Measurements from ENCODE around the gene ZBTB11. TPM values are rescaled to one million over a fixed set of nuclear protein-coding genes. Genes with fewer than 3 reads are reported as not detected.

Gene ZBTB11
- total RNA-seq, 2 donors from 2014 or later, result 16.8 to 20.9 TPM

DNA sequence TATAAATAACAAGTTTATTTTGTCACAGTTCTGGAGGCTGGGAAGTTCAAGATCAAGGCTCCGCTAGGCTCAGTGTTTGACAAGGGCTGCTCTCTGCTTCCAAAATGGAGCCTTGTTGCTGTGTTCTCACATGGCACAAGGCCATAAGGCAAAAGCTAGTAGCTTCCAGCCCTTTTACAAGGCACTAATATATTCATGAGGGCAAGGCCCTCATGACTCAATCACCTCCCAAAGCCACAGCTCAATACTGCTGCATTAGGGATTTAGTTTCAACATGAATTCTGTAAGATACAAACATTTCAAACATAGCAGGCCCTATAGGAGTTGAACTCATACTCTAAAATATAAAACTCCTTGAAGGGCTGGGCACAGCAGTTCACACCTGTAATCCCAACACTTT is 30.2 kb downstream of the ZBTB11 start:
- no peak for DNase-seq
- Histone ChIP-seq H3K9ac (ENCODE audit: extremely low read depth, low read length, poor library complexity, severe bottlenecking) (no peak overlapping the region), H3K9me3 (ENCODE audit: control insufficient read depth, low read length) (peaks cover 17% of the 10 kb centered on the region), H3K4me3 (ENCODE audit: low read length) (no peak overlapping the region), H3K4me1 (ENCODE audit: control insufficient read depth, insufficient read depth, low read length) (peaks cover 4% of the 10 kb centered on the region), H3K36me3 (ENCODE audit: control insufficient read depth, insufficient read depth, low read length) (peaks cover 38% of the 10 kb centered on the region), H3K27ac (ENCODE audit: low read depth, low read length) (no peak overlapping the region), H3K27me3 (ENCODE audit: control insufficient read depth, insufficient read depth, low read length, poor library complexity, severe bottlenecking) (no peaks in the 10 kb centered on the region)
- Mint-ChIP-seq H3K4me3 (no peak overlapping the region), H3K27ac (no peak overlapping the region), H3K9me3 (peaks cover 5% of the 10 kb centered on the region), H3K36me3 (ENCODE audit: low read depth) (peaks cover 50% of the 10 kb centered on the region), H3K4me1 (peaks cover 21% of the 10 kb centered on the region), H3K27me3 (ENCODE audit: insufficient read depth) (no peaks in the 10 kb centered on the region)
- 96 to 100% methylated on average over 1 of the region's 1 CpG for WGBS, 2 experiments (ENCODE audit: insufficient coverage in 1 of 2, insufficient read length in 1 of 2)
- TF ChIP-seq, protein P1, sequence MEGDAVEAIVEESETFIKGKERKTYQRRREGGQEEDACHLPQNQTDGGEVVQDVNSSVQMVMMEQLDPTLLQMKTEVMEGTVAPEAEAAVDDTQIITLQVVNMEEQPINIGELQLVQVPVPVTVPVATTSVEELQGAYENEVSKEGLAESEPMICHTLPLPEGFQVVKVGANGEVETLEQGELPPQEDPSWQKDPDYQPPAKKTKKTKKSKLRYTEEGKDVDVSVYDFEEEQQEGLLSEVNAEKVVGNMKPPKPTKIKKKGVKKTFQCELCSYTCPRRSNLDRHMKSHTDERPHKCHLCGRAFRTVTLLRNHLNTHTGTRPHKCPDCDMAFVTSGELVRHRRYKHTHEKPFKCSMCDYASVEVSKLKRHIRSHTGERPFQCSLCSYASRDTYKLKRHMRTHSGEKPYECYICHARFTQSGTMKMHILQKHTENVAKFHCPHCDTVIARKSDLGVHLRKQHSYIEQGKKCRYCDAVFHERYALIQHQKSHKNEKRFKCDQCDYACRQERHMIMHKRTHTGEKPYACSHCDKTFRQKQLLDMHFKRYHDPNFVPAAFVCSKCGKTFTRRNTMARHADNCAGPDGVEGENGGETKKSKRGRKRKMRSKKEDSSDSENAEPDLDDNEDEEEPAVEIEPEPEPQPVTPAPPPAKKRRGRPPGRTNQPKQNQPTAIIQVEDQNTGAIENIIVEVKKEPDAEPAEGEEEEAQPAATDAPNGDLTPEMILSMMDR (conservative IDR thresholded peaks at IDR 0.05), result no peak

DNA sequence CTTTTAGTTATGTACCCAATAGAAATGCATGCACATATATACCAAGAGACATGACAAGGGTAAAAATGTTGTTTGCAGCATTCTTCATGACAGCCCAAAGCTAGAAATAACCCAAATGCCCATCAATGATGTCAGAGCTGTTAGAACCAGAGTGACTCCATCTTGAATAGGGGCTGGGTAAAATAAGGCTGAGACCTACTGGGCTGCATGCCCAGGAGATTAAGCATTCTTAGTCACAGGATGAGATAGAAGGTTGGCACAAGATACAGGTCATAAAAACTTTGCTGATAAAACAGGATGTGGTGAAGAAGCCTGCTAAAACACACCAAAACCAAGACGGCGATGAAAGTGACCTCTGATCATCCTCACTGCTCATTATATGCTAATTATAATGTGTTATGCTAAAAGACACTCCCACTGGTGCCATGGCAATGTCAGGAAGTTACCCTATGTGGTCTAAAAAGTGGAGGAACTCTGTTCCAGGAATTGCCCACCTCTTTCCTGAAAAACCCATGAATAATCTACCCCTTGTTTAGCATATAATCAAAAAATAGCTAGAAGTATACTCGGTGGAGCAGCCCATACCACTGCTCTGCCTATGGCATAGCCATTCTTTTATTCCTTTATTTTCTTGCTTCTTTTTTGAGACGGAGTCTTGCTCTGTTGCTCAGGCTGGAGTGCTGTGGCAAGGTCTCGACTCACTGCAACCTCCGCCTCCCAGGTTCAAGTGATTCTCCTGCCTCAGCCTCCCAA is 32.9 kb downstream of the ZBTB11 start:
- Histone ChIP-seq H3K9me3 (ENCODE audit: control insufficient read depth, low read length) (peaks cover 6% of the 10 kb centered on the region), H3K4me1 (ENCODE audit: control insufficient read depth, insufficient read depth, low read length) (peaks cover 12% of the 10 kb centered on the region), H3K27me3 (ENCODE audit: control insufficient read depth, insufficient read depth, low read length, poor library complexity, severe bottlenecking) (no peaks in the 10 kb centered on the region), H3K36me3 (ENCODE audit: control insufficient read depth, insufficient read depth, low read length) (peaks cover 11% of the 10 kb centered on the region), H3K9ac (ENCODE audit: extremely low read depth, low read length, poor library complexity, severe bottlenecking) (no peak overlapping the region), H3K4me3 (ENCODE audit: low read length) (no peak overlapping the region), H3K27ac (ENCODE audit: low read depth, low read length) (no peak overlapping the region)
- peaks cover 4% of the 10 kb centered on the region for H3K9me3 Mint-ChIP-seq
- peaks cover 31% of the 10 kb centered on the region for H3K4me1 Mint-ChIP-seq
- 88 to 97% methylated on average over 1 to 6 of the region's 6 CpGs for WGBS, 2 experiments (ENCODE audit: insufficient coverage in 1 of 2, insufficient read length in 1 of 2)
- H3K27ac Mint-ChIP-seq, result peak overlapping the region; percentile 62
- DNase-seq, result no peak
- H3K36me3 Mint-ChIP-seq (ENCODE audit: low read depth), result peaks cover 32% of the 10 kb centered on the region
- no peaks in the 10 kb centered on the region for H3K27me3 Mint-ChIP-seq (ENCODE audit: insufficient read depth)
- no peak overlapping the region for H3K4me3 Mint-ChIP-seq
- TF ChIP-seq, protein P1 (conservative IDR thresholded peaks at IDR 0.05), result no peak

DNA sequence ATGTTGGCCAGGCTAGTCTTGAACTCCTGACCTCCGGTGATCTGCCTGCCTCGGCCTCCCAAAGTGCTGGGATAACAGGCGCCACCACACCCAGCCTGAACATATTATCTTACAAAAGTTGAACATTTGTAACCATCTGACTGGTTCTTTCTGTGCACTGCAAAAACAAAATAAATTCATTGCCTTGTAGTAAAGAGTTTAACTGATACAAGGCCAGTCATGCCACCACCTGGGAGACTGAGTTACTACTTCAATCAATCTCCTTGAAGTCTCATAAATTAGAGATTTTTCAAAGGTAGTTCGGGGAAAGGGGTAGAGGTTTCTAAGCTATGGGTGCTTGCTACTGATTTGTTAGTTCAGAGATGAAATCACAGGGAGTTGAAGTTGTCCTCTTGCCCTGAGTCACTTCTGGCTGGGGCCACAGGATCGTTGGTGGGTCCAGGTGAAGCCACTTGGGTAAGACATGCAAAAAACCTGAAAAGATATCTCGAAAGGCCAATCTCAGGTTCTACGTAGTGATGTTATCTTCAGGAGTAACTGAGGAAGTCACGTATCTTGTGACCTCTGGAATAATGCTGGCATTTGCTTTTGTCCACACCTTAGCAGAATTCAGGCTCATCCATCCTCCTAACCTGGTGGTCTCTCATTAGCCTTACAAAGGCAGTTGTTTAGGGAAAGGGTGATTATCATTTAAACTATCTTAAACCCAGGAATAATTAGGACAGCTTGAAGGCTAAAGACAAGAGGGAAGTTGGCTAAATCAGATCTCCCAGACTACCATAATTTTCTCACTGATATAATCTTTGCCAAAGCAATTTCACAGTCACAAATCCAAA is 33.7 kb downstream of the ZBTB11 start:
- 85 to 93% methylated on average over 4 to 8 of the region's 8 CpGs for WGBS, 2 experiments (ENCODE audit: insufficient coverage in 1 of 2, insufficient read length in 1 of 2)
- Mint-ChIP-seq H3K27me3 (ENCODE audit: insufficient read depth) (no peaks in the 10 kb centered on the region), H3K27ac (peak overlapping the region; percentile 62), H3K4me3 (no peak overlapping the region), H3K36me3 (ENCODE audit: low read depth) (peaks cover 24% of the 10 kb centered on the region), H3K4me1 (peaks cover 35% of the 10 kb centered on the region), H3K9me3 (no peaks in the 10 kb centered on the region)
- Histone ChIP-seq H3K9ac (ENCODE audit: extremely low read depth, low read length, poor library complexity, severe bottlenecking) (no peak overlapping the region), H3K36me3 (ENCODE audit: control insufficient read depth, insufficient read depth, low read length) (peaks cover 3% of the 10 kb centered on the region), H3K9me3 (ENCODE audit: control insufficient read depth, low read length) (no peaks in the 10 kb centered on the region), H3K4me3 (ENCODE audit: low read length) (no peak overlapping the region), H3K4me1 (ENCODE audit: control insufficient read depth, insufficient read depth, low read length) (peaks cover 15% of the 10 kb centered on the region), H3K27me3 (ENCODE audit: control insufficient read depth, insufficient read depth, low read length, poor library complexity, severe bottlenecking) (no peaks in the 10 kb centered on the region), H3K27ac (ENCODE audit: low read depth, low read length) (no peak overlapping the region)
- DNase-seq, result no peak
- TF ChIP-seq, protein P1 (conservative IDR thresholded peaks at IDR 0.05), result no peak

Data from endodermal cell (in vitro differentiated cells).